Measurements from ENCODE around the gene INPP5D.

The INPP5D gene

DNA sequence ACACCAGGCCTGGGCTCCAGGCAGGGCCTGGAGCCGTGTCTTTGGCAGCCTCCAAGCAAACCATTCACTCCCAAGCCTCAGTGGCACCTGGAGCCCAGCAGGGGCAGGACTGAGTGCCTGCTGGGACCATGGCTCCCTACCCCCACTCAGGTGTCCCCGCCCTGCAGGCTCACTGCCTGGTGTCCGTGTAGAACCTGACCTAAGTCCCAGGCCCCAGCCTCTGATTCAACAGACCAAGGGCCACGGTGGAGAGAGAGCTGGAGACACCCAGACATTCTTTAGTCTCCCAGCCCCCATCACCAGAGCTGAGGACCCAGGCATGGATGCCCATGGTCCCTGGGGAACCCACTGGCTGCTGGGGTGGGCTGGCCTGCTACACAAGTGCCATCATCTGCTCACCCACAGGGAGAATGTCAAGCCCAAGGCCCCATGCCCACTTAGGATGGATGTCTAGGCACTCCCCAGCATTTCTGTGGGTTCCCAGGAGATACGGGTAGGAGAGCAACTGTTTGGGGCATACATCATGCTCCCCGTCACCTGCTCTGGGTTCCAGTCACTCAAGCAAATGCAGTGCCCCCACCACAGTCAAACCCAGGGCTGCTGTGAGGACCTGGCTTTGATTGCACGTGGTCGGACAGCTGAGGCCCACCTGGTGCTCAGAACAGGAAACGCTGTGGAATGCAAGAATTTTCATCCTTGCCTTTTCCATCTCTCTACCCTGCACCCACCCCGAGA is 148.4 kb downstream of the INPP5D start:
- H3K27me3 Mint-ChIP-seq, result no peaks in the 10 kb centered on the region

GRCh38 chr2:233209117-233209532 is 149.0 kb downstream of the INPP5D start:
- no peaks in the 10 kb centered on the region for H3K9me3 Mint-ChIP-seq
- ATAC-seq (ENCODE audit: low read depth) (no peak), DNase-seq (ENCODE audit: low spot score in 2 of 2) (no peak)
- H3K27me3 Mint-ChIP-seq, result no peaks in the 10 kb centered on the region
- peaks cover 12% of the 10 kb centered on the region for H3K4me1 Mint-ChIP-seq
- H3K27ac Mint-ChIP-seq, result peak overlapping the region; percentile 84
- no peak overlapping the region for H3K4me3 Mint-ChIP-seq
- H3K36me3 Mint-ChIP-seq, result peaks cover 16% of the 10 kb centered on the region

More for the DNA sequence above, 148.4 kb downstream of the INPP5D start:
- ATAC-seq (ENCODE audit: low read depth) (peak; percentile 26), DNase-seq (ENCODE audit: low spot score in 2 of 2) (no peak)
- Mint-ChIP-seq H3K9me3 (no peaks in the 10 kb centered on the region), H3K36me3 (peaks cover 19% of the 10 kb centered on the region), H3K27ac (peak overlapping the region; percentile 84), H3K4me1 (peaks cover 12% of the 10 kb centered on the region), H3K4me3 (no peak overlapping the region)

- Mint-ChIP-seq H3K27ac (peak overlapping the region; percentile 84), H3K27me3 (no peaks in the 10 kb centered on the region), H3K4me3 (no peak overlapping the region), H3K9me3 (no peaks in the 10 kb centered on the region), H3K36me3 (peaks cover 15% of the 10 kb centered on the region), H3K4me1 (peaks cover 12% of the 10 kb centered on the region)
- DNase-seq (ENCODE audit: low spot score in 2 of 2) (no peak), ATAC-seq (ENCODE audit: low read depth) (no peak)
Measured at GRCh38 chr2:233209533-233210171, 149.5 kb downstream of the INPP5D start.

DNA sequence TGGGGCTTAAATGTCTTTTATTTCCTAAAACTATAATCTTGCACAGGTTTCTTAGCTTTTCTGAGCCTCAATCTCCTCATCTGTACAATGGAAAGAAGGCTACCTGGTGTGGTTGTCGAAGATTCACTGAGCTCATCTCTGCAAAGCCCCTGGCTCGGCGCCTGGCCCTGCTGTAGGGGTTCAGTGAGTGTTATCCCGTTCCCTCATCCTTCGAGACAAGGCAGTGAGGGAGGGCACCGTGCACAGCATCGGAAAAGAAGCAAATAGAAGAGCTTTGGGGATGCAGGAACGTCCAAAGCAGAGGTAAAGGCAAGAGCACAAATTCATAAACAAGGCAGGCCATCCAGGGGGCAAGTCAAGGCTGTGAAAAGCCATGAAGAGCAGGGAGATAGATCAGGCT is 150.1 kb downstream of the INPP5D start:
- no peak for ATAC-seq (ENCODE audit: low read depth)
- Mint-ChIP-seq H3K4me1 (peaks cover 12% of the 10 kb centered on the region), H3K27me3 (no peaks in the 10 kb centered on the region), H3K9me3 (no peaks in the 10 kb centered on the region), H3K27ac (no peak overlapping the region), H3K4me3 (no peak overlapping the region), H3K36me3 (peaks cover 13% of the 10 kb centered on the region)
- no peak for DNase-seq (ENCODE audit: low spot score in 2 of 2)

DNA sequence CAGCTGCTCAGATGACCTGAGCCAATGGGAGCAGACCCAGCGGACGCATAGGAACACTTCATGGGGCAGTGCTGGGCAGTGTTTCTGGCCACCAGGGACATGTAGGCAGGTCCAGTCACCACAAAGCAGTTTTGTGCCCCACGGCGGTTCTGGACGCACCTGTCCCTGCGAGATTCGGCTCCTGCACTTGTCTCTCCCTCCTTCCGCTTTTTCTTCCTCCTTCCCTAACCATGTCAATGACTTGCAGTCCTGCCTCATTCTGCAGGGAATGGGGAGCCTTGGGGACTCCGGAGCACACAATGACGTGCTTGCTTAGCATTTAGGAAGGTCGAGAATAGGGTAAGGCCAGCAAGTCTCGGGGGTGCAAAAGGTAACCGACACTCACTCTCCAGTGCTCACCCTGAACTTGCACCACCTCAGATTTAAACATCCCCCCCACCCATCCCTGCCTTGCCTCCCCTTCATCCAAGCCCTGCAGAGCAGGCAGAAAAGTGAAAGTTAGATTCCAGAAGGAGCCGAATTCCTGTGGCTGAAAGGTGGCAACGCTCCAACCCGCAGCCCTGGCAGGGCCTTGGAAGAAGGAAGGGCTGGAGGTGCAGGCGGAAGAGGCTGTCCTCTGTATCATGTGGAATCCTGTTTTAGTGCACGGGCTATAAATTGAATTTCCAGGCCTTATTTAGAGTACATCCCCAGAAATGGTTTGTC is 150.9 kb downstream of the INPP5D start:
- ATAC-seq (ENCODE audit: low read depth) (no peak), DNase-seq (ENCODE audit: low spot score in 2 of 2) (no peak)
- no peak overlapping the region for H3K27ac Mint-ChIP-seq

DNA sequence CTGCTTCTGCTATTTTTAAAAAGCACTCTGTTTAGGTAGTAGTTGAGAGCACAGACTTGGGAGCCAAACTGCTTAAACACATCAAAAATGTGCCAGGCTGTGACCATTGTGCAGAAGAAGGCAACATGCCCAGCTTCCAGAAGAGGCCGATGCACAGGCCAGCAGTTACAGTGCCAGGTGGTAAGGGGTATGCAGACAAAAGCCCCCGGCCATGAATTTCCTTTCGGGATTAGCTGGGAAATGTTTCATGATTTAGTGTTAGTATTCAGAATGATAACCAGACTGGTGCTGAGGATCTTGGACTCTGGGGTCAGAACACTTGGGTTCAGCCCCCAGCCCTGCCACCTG is 151.4 kb downstream of the INPP5D start:
- ATAC-seq (ENCODE audit: low read depth) (no peak), DNase-seq (ENCODE audit: low spot score in 2 of 2) (no peak)
- Mint-ChIP-seq H3K9me3 (no peaks in the 10 kb centered on the region), H3K4me3 (no peak overlapping the region), H3K4me1 (peaks cover 12% of the 10 kb centered on the region), H3K27ac (no peak overlapping the region), H3K36me3 (peaks cover 13% of the 10 kb centered on the region), H3K27me3 (no peaks in the 10 kb centered on the region)

More for the DNA sequence above, 150.9 kb downstream of the INPP5D start:
- Mint-ChIP-seq H3K9me3 (no peaks in the 10 kb centered on the region), H3K27me3 (no peaks in the 10 kb centered on the region), H3K4me3 (no peak overlapping the region), H3K4me1 (peaks cover 12% of the 10 kb centered on the region), H3K36me3 (peaks cover 13% of the 10 kb centered on the region)

DNA sequence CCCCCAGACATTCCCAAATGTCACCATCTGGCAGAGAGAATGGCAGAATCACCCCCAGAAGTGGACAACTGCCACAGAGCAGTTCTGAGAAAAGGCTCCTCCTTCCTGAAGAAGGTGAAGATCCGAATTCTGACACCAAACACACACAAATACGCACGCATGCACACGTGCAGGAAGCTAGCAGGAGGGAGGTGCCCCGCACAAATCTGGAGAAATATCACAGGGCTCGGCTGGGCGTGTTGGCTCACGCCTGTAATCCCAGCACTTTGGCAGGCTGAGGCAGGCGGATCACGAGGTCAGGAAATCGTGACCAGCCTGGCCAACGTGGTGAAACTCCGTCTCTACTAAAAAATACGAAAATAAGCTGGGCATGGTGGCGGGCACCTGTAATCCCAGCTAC is 152.9 kb downstream of the INPP5D start:
- H3K9me3 Mint-ChIP-seq, result no peaks in the 10 kb centered on the region
- no peak overlapping the region for H3K4me3 Mint-ChIP-seq
- DNase-seq (ENCODE audit: low spot score in 2 of 2) (no peak), ATAC-seq (ENCODE audit: low read depth) (no peak)
- no peaks in the 10 kb centered on the region for H3K27me3 Mint-ChIP-seq
- no peak overlapping the region for H3K27ac Mint-ChIP-seq
- peaks cover 8% of the 10 kb centered on the region for H3K36me3 Mint-ChIP-seq
- H3K4me1 Mint-ChIP-seq, result peaks cover 8% of the 10 kb centered on the region

DNA sequence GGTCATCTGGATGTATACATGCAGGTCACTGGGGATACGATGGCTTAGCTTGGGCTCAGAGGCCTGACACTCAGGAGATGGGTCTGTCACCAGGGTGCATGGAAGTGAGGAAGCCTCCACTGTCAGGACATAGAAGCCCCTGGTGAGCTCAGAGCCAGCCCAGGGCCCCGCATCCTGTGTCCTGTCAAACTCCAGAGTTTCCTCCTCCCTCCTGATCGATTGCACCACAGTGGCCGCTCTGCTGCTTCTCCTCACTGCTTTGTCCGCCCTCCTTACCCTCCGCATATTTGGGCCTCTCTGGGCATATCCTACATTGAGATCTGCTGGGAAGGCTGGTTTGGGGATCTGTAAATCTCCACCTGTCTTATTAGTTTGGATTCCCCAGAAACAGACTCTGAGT is 153.8 kb downstream of the INPP5D start:
- H3K9me3 Mint-ChIP-seq, result no peaks in the 10 kb centered on the region
- peaks cover 7% of the 10 kb centered on the region for H3K36me3 Mint-ChIP-seq
- no peak overlapping the region for H3K4me3 Mint-ChIP-seq
- ATAC-seq (ENCODE audit: low read depth) (no peak), DNase-seq (ENCODE audit: low spot score in 2 of 2) (no peak)
- no peak overlapping the region for H3K27ac Mint-ChIP-seq
- H3K4me1 Mint-ChIP-seq, result peaks cover 7% of the 10 kb centered on the region
- no peaks in the 10 kb centered on the region for H3K27me3 Mint-ChIP-seq

DNA sequence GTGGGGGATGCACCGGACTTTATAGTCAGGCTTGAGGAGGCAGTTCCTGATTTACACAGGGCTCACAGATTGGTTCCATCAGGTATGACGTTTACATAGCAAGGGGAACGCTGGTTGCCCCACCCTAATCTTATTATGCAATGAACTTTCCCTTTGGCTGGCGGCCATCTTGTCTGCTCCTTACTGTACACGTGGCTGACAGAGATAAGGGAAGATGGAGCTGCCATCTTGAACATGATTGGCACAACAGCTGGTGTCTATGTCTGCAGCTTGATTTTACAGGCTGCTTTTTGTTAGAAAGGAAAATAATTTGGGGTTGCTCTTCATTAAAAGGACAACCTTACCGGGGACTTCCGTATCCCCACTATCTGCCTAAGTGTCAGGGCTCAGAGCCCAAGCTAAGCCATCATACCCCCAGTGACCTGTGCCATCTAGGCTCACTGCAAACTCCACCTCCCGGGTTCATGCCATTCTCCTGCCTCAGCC is 157.8 kb downstream of the INPP5D start:
- DNase-seq (ENCODE audit: low spot score in 2 of 2) (no peak), ATAC-seq (ENCODE audit: low read depth) (no peak)
- Mint-ChIP-seq H3K4me1 (peaks cover 2% of the 10 kb centered on the region), H3K27me3 (no peaks in the 10 kb centered on the region), H3K27ac (no peak overlapping the region), H3K36me3 (no peaks in the 10 kb centered on the region), H3K9me3 (no peaks in the 10 kb centered on the region), H3K4me3 (no peak overlapping the region)

GRCh38 chr2:233218836-233219235 is 158.7 kb downstream of the INPP5D start:
- DNase-seq (ENCODE audit: low spot score in 2 of 2) (no peak), ATAC-seq (ENCODE audit: low read depth) (no peak)
- Mint-ChIP-seq H3K36me3 (no peaks in the 10 kb centered on the region), H3K27me3 (no peaks in the 10 kb centered on the region), H3K4me3 (no peak overlapping the region), H3K9me3 (no peaks in the 10 kb centered on the region), H3K27ac (peak overlapping the region; percentile 5), H3K4me1 (peaks cover 10% of the 10 kb centered on the region)

DNA sequence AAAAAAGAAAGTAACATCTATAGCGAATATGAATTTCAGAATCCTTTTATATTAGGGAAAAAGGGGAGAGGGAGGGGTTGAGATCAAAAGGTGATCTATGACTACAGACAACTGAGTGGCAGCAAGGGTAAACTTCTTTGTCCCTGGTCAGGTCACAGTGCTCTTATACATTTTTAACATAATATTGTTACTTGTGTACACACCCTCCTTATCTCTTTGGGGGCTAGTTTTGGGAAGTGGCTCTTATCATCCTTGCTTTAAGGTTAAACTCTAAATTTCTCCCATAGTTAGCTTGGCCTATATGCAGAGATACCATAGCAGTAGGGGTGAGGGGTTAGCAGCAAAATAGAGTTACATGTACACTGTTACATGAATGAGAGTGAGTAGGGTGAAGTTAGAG is 159.7 kb downstream of the INPP5D start:
- ATAC-seq (ENCODE audit: low read depth), result no peak
- no peaks in the 10 kb centered on the region for H3K27me3 Mint-ChIP-seq
- DNase-seq (ENCODE audit: low spot score in 2 of 2), result no peak
- H3K27ac Mint-ChIP-seq, result no peak overlapping the region
- no peaks in the 10 kb centered on the region for H3K9me3 Mint-ChIP-seq
- H3K4me1 Mint-ChIP-seq, result peaks cover 15% of the 10 kb centered on the region
- H3K36me3 Mint-ChIP-seq, result no peaks in the 10 kb centered on the region
- H3K4me3 Mint-ChIP-seq, result no peak overlapping the region

DNA sequence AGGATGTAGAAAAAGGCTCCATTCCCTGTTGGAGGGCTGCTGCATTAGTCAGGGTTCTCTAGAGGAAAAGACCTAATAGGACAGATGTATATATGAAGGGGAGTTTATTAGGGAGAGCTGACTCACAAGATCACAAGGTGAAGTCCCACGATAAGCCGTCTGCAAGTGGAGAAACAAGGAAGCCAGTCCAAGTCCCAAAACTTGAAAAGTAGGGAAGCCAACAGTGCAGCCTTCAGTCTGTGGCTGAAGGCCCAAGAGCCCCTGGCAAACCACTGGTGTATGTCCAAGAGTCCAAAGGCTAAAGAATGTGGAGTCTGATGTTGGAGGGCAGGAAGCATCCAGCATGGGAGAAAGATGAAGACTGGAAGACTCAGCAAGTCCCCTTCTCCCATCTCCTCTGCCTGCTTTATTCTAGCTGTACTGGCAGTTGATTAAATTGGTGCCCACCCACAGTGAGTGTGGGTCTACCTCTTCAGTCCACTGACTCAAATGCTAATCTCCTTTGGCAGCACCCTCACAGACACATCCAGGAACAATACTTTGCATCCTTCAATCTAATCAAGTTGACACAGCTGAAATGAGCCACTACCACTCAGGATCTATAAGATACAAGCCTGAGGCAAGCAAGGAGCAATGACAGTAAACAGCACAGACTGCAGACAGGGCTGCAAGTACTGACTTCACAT is 161.4 kb downstream of the INPP5D start:
- Mint-ChIP-seq H3K4me3 (no peak overlapping the region), H3K9me3 (no peaks in the 10 kb centered on the region), H3K27me3 (no peaks in the 10 kb centered on the region), H3K36me3 (no peaks in the 10 kb centered on the region), H3K27ac (peak overlapping the region; percentile 51), H3K4me1 (peaks cover 20% of the 10 kb centered on the region)
- DNase-seq (ENCODE audit: low spot score in 2 of 2) (no peak), ATAC-seq (ENCODE audit: low read depth) (no peak)

DNA sequence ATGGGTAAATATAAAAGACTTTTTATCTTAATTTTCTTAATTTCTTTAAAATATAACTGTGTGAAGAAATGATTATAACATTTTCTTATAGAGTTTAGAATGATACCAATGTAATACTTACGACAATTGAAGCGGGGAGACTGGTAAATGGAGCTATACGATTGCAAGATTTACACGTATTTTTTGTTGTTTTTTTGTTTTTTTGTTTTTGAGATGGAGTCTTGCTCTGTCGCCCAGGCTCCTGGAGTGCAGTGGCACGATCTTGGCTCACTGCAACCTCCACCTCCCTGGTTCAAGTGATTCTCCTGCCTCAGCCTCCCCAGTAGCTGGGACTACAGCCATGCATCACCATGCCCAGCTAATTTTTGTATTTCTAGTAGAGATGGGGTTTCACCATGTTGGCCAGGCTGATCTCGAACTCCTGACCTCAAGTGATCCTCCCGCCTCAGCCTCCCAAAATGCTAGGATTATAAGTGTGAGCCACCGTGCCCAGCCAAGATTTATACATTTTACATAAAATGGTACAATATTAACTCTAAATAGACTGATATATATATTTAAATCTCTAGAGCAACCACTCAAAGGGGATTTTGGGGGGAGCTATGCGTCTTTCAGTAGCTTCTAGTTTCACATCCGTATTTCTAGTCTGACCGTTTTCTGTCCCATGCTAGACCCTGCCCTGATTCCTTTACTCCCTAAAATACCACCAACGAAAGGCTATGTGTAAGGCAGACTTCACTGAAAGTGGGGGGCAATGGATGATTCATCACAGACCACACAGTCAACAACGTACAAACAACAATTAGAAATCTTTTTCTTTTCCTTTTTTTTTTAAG is 163.1 kb downstream of the INPP5D start:
- ATAC-seq (ENCODE audit: low read depth) (peak; percentile 98), DNase-seq (ENCODE audit: low spot score in 2 of 2) (peak in 1 of 2 donors; percentile 38)
- Mint-ChIP-seq H3K4me3 (peak overlapping the region; percentile 38), H3K36me3 (no peaks in the 10 kb centered on the region), H3K4me1 (peaks cover 23% of the 10 kb centered on the region), H3K27ac (peak overlapping the region; percentile 85), H3K27me3 (no peaks in the 10 kb centered on the region), H3K9me3 (no peaks in the 10 kb centered on the region)

Measured in memory B cell (primary cell).